Liver (tissue), 9 donors: ENCODE data around the gene REG3A. TPM values are rescaled to one million over a fixed set of nuclear protein-coding genes. Genes with fewer than 3 reads are reported as not detected.

ENCODE experiments used
- DNase-seq: peaks from one replicate; pipeline ENCODE4 v3.0.0-alpha.2; 2017; ENCODE audit warnings: low spot score
- H3K27ac ChIP-seq, 2 donors: one replicate each; pipeline ENCODE4 v1.7.0; 2013; ENCODE audit warnings: inconsistent platforms in 2 of 2, low read length in 2 of 2, control low read depth in 1 of 2, low read depth in 1 of 2, mild to moderate bottlenecking in 1 of 2
- H3K27me3 ChIP-seq, 4 donors: one replicate each; pipeline versions ENCODE4 v1.6.1 to v1.7.0; 2013; ENCODE audit warnings: low read length in 3 of 4, inconsistent platforms in 1 of 4, mild to moderate bottlenecking in 1 of 4, moderate library complexity in 1 of 4; ENCODE audit not compliant: control insufficient read depth in 4 of 4, insufficient read depth in 4 of 4
- H3K36me3 ChIP-seq, 4 donors: one replicate each; pipeline versions ENCODE4 v1.6.1 to v1.7.0; 2013; ENCODE audit warnings: low read length in 3 of 4, mild to moderate bottlenecking in 3 of 4, low read depth in 1 of 4, moderate library complexity in 1 of 4; ENCODE audit not compliant: control insufficient read depth in 4 of 4, insufficient read depth in 3 of 4
- H3K4me1 ChIP-seq, 4 donors: one replicate each; pipeline versions ENCODE4 v1.6.1 to v1.7.0; 2013; ENCODE audit warnings: low read length in 3 of 4, mild to moderate bottlenecking in 3 of 4, moderate library complexity in 1 of 4; ENCODE audit not compliant: control insufficient read depth in 4 of 4, insufficient read depth in 4 of 4
- H3K4me3 ChIP-seq, 3 donors: one replicate each; pipeline versions ENCODE4 v1.6.1 to v1.7.0; 2013; ENCODE audit warnings: low read length in 3 of 3, control low read depth in 1 of 3, low read depth in 1 of 3, mild to moderate bottlenecking in 1 of 3
- H3K9ac ChIP-seq, 2 donors: one replicate each; pipeline ENCODE4 v1.7.0; 2013; ENCODE audit warnings: low read length in 2 of 2, mild to moderate bottlenecking in 2 of 2, moderate library complexity in 2 of 2, control low read depth in 1 of 2, low read depth in 1 of 2
- H3K9me3 ChIP-seq, 4 donors: one replicate each; pipeline versions ENCODE4 v1.6.1 to v1.7.0; 2013; ENCODE audit warnings: low read length in 3 of 4; ENCODE audit not compliant: control insufficient read depth in 4 of 4
- EGR1 ChIP-seq, 2 donors: IDR thresholded peaks; 2 replicates each; pipeline ENCODE4 v1.6.1; 2016 to 2018; ENCODE audit warnings: antibody characterized with exemption in 2 of 2, low read depth in 2 of 2
- FOXA1 ChIP-seq: IDR thresholded peaks from 2 replicates; pipeline ENCODE4 v1.6.1; 2016; ENCODE audit warnings: antibody characterized with exemption
- FOXA2 ChIP-seq: IDR thresholded peaks from 2 replicates; pipeline ENCODE4 v1.6.1; 2016; ENCODE audit warnings: antibody characterized with exemption
- GABPA ChIP-seq, 2 donors: IDR thresholded peaks in 1 of 2; conservative IDR thresholded peaks in 1 of 2; 2 replicates each; pipeline ENCODE4 v1.6.1; 2016; ENCODE audit warnings: antibody characterized with exemption in 2 of 2, mild to moderate bottlenecking in 1 of 2, moderate library complexity in 1 of 2
- HNF4A ChIP-seq, 2 donors: conservative IDR thresholded peaks; 2 replicates each; pipeline ENCODE4 v1.6.1; 2016; ENCODE audit warnings: antibody characterized with exemption in 2 of 2, mild to moderate bottlenecking in 2 of 2
- HNF4G ChIP-seq: IDR thresholded peaks from 2 replicates; pipeline ENCODE4 v1.6.1; 2016; ENCODE audit warnings: antibody characterized with exemption
- JUND ChIP-seq, 2 donors: IDR thresholded peaks; 2 replicates each; pipeline ENCODE4 v1.6.1; 2016; ENCODE audit warnings: antibody characterized with exemption in 2 of 2
- NR2F2 ChIP-seq: IDR thresholded peaks from 2 replicates; pipeline ENCODE4 v1.6.1; 2016; ENCODE audit warnings: antibody characterized with exemption
- RAD21 ChIP-seq, 2 donors: IDR thresholded peaks; 2 replicates each; pipeline ENCODE4 v1.6.1; 2016; ENCODE audit warnings: antibody characterized with exemption in 2 of 2, mild to moderate bottlenecking in 2 of 2
- RXRA ChIP-seq, 2 donors: IDR thresholded peaks; 2 replicates each; pipeline ENCODE4 v1.6.1; 2017 to 2018; ENCODE audit warnings: antibody characterized with exemption in 2 of 2, mild to moderate bottlenecking in 1 of 2
- SP1 ChIP-seq: IDR thresholded peaks from 2 replicates; pipeline ENCODE4 v1.6.1; 2018; ENCODE audit warnings: antibody characterized with exemption, mild to moderate bottlenecking
- TAF1 ChIP-seq: conservative IDR thresholded peaks from 2 replicates; pipeline ENCODE4 v1.6.1; 2016; ENCODE audit warnings: antibody characterized with exemption, mild to moderate bottlenecking
- WGBS: extraction: QIAGEN DNeasy Blood & Tissue Kit; methylation state at CpG from one replicate; pipeline ENCODE4 v1.1.7; 2013; 5-methylcytosine and 5-hydroxymethylcytosine counted together
- polyA plus RNA-seq, 2 donors: library from polyadenylated mRNA; stranded (reverse) in 1 of 2; unstranded in 1 of 2; fragments of 200-250 nt in 1 of 2; fragments of >200 nt in 1 of 2; fragmentation: Nextera tagmentation in 1 of 2; extraction: Ambion mirVana in 1 of 2; gene quantifications; one replicate each; pipeline versions ENCODE4 v1.2.1 to v1.2.3, GENCODE V29; 2013 to 2015
- total RNA-seq, 2 donors: library from RNA; depleted of rRNA; stranded (reverse); fragments of >200 nt; gene quantifications; one replicate each; pipeline ENCODE4 v1.2.3, GENCODE V29; 2014
- TF ChIP-seq, protein P1 (sequence below): IDR thresholded peaks from 2 replicates; pipeline ENCODE4 v1.6.1; 2016; ENCODE audit warnings: antibody characterized with exemption
- TF ChIP-seq, protein P2 (sequence below): IDR thresholded peaks from 2 replicates; pipeline ENCODE4 v1.6.1; 2016; ENCODE audit warnings: antibody characterized with exemption
- TF ChIP-seq, protein P3 (sequence below): fragments of 150-350 bp; IDR thresholded peaks from 2 replicates; pipeline ENCODE4 v1.5.1; 2017; ENCODE audit warnings: improper control_type of control experiment, low read depth, low read length; ENCODE audit not compliant: missing input control
- TF ChIP-seq, protein P4 (sequence below): IDR thresholded peaks from 2 replicates; pipeline ENCODE4 v1.6.1; 2016; ENCODE audit warnings: antibody characterized with exemption
- donor health status: healthy.
- donor health status: healthy.
- donor health status: healthy.
- donor health status: healthy.
- donor health status: healthy.

The REG3A gene
- total and polyA plus RNA-seq, 4 donors: 0.15 TPM; not detected in 3

DNA sequence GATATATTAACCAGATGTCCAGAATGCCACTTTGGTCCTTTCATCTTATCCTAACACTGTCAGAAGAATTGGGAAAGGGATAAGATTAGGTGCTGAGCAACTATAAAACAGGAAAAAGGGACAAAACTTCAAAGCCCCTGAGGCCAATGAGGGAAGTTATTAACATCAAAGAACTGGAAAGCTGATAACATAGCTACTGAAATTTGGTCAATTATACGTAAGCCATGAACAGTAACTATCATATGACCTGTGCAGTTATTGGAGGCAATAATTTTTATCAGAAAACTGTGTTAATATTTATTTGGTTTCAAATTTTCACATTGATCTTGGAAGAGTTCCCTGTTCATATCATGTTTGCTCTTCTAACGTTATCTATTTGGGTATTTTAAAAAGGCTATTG is 2.6 kb upstream of the REG3A start (continued):
- TF ChIP-seq, protein P1, sequence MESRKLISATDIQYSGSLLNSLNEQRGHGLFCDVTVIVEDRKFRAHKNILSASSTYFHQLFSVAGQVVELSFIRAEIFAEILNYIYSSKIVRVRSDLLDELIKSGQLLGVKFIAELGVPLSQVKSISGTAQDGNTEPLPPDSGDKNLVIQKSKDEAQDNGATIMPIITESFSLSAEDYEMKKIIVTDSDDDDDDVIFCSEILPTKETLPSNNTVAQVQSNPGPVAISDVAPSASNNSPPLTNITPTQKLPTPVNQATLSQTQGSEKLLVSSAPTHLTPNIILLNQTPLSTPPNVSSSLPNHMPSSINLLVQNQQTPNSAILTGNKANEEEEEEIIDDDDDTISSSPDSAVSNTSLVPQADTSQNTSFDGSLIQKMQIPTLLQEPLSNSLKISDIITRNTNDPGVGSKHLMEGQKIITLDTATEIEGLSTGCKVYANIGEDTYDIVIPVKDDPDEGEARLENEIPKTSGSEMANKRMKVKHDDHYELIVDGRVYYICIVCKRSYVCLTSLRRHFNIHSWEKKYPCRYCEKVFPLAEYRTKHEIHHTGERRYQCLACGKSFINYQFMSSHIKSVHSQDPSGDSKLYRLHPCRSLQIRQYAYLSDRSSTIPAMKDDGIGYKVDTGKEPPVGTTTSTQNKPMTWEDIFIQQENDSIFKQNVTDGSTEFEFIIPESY: no peak
- TF ChIP-seq, protein P2, sequence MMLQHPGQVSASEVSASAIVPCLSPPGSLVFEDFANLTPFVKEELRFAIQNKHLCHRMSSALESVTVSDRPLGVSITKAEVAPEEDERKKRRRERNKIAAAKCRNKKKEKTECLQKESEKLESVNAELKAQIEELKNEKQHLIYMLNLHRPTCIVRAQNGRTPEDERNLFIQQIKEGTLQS: no peak
- no peak for TF ChIP-seq HNF4A (conservative IDR thresholded peaks at IDR 0.05)

DNA sequence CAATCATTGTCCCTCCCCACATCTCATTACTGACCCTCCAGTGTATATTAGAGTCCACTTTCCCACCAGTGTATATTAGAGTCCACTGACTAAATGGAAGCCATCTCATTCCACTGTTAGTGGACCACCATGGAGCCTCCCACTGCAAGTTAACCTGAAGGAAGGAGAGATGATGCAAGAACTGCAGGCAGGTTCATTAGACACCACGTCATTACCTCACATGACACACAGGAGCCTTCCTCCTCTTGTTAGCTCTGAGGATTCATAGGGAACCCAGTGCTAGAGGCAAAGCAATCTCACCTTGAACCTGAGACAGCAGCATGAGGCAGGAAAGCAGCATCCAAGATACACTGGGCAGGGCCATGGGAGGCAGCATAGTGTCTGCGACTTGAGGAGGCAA is 523 bp downstream of the REG3A start:
- TF ChIP-seq RXRA (IDR thresholded peaks at IDR 0.05): no peak
- no peak for TF ChIP-seq TAF1
- TF ChIP-seq HNF4A (conservative IDR thresholded peaks at IDR 0.05): no peak
- no peak for TF ChIP-seq FOXA2
- TF ChIP-seq FOXA1: no peak
- no peak for TF ChIP-seq EGR1 (IDR thresholded peaks at IDR 0.05; ENCODE audit: low read depth in 2 of 2)
- TF ChIP-seq HNF4G: no peak
- no peak for TF ChIP-seq SP1
- no peak for TF ChIP-seq NR2F2
- TF ChIP-seq GABPA (IDR thresholded peaks at IDR 0.05 in 1 of 2, conservative IDR thresholded peaks at IDR 0.05 in 1 of 2): no peak
- TF ChIP-seq, protein P3, sequence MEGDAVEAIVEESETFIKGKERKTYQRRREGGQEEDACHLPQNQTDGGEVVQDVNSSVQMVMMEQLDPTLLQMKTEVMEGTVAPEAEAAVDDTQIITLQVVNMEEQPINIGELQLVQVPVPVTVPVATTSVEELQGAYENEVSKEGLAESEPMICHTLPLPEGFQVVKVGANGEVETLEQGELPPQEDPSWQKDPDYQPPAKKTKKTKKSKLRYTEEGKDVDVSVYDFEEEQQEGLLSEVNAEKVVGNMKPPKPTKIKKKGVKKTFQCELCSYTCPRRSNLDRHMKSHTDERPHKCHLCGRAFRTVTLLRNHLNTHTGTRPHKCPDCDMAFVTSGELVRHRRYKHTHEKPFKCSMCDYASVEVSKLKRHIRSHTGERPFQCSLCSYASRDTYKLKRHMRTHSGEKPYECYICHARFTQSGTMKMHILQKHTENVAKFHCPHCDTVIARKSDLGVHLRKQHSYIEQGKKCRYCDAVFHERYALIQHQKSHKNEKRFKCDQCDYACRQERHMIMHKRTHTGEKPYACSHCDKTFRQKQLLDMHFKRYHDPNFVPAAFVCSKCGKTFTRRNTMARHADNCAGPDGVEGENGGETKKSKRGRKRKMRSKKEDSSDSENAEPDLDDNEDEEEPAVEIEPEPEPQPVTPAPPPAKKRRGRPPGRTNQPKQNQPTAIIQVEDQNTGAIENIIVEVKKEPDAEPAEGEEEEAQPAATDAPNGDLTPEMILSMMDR: no peak
- TF ChIP-seq, protein P1: no peak
- Histone ChIP-seq H3K27me3 (no peaks in the 10 kb centered on the region), H3K36me3 (no peaks in the 10 kb centered on the region), H3K4me3 (no peak overlapping the region), H3K9ac (no peak overlapping the region), H3K9me3 (peaks cover 0 to 3% (median 0%) of the 10 kb centered on the region in 4 donors), H3K4me1 (no peaks in the 10 kb centered on the region), H3K27ac (no peak overlapping the region)
- WGBS: 55% methylated on average over 2 of the region's 2 CpGs
- DNase-seq: no peak

DNA sequence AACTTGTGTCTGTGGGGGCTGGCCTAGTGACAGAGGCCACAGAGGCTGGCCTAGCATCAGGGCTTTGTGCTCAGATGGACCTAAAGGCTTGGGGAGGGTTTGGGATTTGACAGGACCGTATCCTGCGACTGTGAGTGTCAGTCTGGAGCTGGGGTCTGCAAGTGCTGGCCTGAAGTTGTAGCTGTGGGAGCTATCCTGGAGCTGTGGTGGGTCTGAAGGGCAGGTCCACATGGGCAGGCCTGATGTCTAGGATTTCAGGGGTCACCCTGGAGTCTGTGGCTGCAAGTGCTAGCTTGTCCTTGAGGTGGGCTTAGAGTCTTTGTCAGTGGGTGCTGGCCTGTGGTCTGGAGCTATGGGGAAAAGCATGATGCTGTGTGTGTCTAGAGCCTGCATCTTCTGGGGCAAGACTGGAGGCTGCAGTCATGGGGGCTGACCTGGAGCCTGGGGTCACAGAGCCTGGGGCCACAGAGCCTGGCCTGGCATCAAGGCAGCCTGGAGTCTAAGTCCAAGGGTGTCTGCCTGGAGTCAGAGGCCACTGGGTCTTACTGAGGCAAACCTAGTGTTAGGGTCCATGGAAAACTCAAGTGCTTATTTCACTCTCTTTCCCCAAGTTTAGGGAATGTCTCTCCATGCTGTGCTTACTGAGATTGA is 3.6 kb downstream of the REG3A start:
- Histone ChIP-seq H3K9ac (no peak overlapping the region), H3K27me3 (no peaks in the 10 kb centered on the region), H3K36me3 (no peaks in the 10 kb centered on the region), H3K4me3 (no peak overlapping the region), H3K4me1 (no peaks in the 10 kb centered on the region), H3K27ac (no peak overlapping the region), H3K9me3 (peaks cover 0 to 3% (median 0%) of the 10 kb centered on the region in 4 donors)
- WGBS: 73% methylated on average over 2 of the region's 2 CpGs
- no peak for DNase-seq
- TF ChIP-seq SP1 (no peak), FOXA2 (no peak), RAD21 (IDR thresholded peaks at IDR 0.05) (no peak), JUND (IDR thresholded peaks at IDR 0.05) (no peak), HNF4A (conservative IDR thresholded peaks at IDR 0.05) (no peak), EGR1 (IDR thresholded peaks at IDR 0.05; ENCODE audit: low read depth in 2 of 2) (no peak), NR2F2 (no peak), TAF1 (no peak)
- TF ChIP-seq, protein P4, sequence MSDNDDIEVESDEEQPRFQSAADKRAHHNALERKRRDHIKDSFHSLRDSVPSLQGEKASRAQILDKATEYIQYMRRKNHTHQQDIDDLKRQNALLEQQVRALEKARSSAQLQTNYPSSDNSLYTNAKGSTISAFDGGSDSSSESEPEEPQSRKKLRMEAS: no peak
- TF ChIP-seq, protein P3: no peak
- TF ChIP-seq, protein P2: no peak
